NB4 (cell line): Measurements from ENCODE around the gene MEG3.

Experiments
- MYC ChIP-seq: IDR thresholded peaks from 2 replicates; pipeline ENCODE4 v1.6.1; 2011; ENCODE audit warnings: low read depth, low read length
- TF ChIP-seq, protein P1 (sequence below): IDR thresholded peaks from 2 replicates; pipeline ENCODE4 v1.6.1; 2011; ENCODE audit warnings: low read depth, low read length
- TF ChIP-seq, protein P2 (sequence below): IDR thresholded peaks from one replicate; pipeline ENCODE4 v1.5.1; 2012; ENCODE audit warnings: low read depth, low read length

DNA sequence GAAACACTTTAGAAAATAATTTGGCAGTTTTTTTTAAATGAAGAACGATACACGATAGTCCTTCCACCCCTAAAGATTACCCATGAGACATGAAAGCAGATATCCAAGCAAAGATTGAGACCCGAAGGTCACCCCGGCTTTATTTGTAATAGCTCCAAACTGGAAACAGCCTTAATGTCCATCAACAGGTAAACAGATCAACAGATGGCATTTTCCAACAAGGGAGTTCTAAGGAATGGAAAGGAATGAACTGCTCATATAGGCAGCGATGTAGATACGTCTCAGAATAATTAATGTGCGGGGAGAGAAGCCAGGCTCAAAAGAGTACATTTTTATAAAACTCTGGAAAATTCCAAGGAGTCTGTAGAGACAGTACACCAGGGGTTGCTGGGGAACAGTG, 23.7 kb upstream of the MEG3 start:
- TF ChIP-seq, protein P1, sequence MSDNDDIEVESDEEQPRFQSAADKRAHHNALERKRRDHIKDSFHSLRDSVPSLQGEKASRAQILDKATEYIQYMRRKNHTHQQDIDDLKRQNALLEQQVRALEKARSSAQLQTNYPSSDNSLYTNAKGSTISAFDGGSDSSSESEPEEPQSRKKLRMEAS, result no peak
- TF ChIP-seq, protein P2, sequence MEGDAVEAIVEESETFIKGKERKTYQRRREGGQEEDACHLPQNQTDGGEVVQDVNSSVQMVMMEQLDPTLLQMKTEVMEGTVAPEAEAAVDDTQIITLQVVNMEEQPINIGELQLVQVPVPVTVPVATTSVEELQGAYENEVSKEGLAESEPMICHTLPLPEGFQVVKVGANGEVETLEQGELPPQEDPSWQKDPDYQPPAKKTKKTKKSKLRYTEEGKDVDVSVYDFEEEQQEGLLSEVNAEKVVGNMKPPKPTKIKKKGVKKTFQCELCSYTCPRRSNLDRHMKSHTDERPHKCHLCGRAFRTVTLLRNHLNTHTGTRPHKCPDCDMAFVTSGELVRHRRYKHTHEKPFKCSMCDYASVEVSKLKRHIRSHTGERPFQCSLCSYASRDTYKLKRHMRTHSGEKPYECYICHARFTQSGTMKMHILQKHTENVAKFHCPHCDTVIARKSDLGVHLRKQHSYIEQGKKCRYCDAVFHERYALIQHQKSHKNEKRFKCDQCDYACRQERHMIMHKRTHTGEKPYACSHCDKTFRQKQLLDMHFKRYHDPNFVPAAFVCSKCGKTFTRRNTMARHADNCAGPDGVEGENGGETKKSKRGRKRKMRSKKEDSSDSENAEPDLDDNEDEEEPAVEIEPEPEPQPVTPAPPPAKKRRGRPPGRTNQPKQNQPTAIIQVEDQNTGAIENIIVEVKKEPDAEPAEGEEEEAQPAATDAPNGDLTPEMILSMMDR, result no peak
- no peak for TF ChIP-seq MYC
